GM18909 (cell line): Measurements from ENCODE around the gene FAM83E.

Experiments used
- ATAC-seq: cut with Tn5 transposase; IDR thresholded peaks from one replicate; pipeline ENCODE4 v1.9.1; 2021; ENCODE audit warnings: mild to moderate bottlenecking; ENCODE audit not compliant: unreplicated experiment, poor library complexity

The FAM83E gene

DNA sequence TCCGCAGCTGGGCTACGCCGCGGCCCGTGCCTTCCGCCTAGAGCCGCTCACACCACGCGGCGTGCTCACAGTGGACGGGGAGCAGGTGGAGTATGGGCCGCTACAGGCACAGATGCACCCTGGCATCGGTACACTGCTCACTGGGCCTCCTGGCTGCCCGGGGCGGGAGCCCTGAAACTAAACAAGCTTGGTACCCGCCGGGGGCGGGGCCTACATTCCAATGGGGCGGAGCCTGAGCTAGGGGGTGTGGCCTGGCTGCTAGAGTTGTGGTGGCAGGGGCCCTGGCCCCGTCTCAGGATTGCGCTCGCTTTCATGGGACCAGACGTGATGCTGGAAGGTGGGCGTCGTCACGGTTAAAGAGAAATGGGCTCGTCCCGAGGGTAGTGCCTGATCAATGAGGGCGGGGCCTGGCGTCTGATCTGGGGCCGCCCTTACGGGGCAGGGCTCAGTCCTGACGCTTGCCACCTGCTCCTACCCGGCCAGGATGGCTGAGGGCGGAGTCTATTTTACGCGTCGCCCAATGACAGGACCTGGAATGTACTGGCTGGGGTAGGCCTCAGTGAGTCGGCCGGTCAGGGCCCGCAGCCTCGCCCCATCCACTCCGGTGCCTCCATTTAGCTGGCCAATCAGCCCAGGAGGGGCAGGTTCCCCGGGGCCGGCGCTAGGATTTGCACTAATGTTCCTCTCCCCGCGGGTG, 14.9 kb upstream of the FAM83E start:
- ATAC-seq, result no peak

DNA sequence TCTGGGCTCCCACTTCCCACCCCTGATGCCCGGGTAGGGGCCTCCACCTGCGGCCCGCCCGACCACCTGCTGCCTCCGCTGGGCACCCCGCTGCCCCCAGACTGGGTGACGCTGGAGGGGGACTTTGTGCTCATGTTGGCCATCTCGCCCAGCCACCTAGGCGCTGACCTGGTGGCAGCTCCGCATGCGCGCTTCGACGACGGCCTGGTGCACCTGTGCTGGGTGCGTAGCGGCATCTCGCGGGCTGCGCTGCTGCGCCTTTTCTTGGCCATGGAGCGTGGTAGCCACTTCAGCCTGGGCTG, 14.4 kb upstream of the FAM83E start:
- ATAC-seq, result no peak

DNA sequence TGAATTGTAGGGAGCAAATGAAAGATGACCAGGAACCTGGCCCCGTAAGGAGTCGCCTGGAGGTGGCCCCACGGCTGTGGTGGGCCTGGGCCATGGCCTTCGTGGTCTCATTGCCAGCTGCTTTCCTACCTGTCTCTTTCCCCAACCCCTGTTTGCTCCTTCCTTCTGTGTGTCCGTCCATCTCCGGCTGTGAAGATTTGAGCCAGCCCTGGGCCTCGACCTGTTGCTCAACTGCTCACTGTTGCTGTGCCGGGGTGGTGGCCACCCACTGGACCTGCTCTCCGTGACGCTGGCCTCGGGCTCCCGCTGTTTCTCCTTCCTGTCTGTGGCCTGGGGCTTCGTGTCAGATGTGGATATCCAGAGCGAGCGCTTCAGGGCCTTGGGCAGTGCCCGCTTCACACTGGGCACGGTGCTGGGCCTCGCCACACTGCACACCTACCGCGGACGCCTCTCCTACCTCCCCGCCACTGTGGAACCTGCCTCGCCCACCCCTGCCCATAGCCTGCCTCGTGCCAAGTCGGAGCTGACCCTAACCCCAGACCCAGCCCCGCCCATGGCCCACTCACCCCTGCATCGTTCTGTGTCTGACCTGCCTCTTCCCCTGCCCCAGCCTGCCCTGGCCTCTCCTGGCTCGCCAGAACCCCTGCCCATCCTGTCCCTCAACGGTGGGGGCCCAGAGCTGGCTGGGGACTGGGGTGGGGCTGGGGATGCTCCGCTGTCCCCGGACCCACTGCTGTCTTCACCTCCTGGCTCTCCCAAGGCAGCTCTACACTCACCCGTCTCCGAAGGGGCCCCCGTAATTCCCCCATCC, 13.8 kb upstream of the FAM83E start:
- no peak for ATAC-seq

DNA sequence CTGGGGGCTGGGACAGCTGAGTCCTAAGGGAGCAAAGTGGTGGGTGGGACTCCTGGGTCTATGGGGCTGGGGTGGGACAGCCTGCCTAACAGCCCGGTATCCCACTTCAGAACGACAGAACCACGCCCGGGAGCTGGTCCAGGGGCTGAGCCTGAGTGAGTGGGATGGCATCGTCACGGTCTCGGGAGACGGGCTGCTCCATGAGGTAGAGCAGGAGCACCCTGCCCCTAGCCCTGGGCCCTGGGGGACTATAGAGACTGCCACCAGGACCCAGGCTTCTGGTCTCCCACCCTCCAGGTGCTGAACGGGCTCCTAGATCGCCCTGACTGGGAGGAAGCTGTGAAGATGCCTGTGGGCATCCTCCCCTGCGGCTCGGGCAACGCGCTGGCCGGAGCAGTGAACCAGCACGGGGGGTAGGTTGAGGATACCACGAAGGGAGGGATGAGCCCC, 13.0 kb upstream of the FAM83E start:
- ATAC-seq, result no peak

DNA sequence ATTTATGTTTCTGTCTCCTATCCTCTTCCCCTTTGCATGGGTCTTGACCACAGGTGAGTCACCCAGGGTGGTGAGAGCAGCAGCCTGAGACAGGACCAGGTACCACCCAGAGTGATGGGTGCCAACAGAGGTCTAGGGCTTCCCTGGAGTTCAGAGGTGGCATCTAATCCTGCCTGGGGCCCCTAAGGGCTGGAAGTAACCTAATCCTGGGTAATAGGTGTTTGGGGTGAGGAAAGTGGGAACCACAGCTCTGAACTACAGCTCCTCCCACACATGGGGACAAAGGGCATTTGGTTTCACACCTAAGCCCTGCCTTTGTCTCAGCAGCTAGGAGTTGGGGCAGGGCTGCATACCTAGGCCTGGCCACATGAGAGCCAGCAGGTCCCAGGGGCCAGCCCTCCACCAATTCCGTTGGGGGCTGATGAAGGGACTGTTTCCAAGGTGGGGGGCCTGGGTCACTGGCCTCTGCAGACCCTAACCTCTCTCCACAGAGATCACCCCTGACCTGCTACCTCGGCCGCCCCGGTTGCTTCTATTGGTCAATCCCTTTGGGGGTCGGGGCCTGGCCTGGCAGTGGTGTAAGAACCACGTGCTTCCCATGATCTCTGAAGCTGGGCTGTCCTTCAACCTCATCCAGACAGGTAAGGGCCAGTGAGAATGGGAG, 12.5 kb upstream of the FAM83E start:
- no peak for ATAC-seq

DNA sequence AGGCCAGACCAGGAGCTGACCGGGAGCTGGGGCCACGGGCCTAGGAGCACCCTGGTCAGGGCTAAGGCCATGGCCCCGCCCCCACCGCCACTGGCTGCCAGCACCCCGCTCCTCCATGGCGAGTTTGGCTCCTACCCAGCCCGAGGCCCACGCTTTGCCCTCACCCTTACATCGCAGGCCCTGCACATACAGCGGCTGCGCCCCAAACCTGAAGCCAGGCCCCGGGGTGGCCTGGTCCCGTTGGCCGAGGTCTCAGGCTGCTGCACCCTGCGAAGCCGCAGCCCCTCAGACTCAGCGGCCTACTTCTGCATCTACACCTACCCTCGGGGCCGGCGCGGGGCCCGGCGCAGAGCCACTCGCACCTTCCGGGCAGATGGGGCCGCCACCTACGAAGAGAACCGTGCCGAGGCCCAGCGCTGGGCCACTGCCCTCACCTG, 11.0 kb upstream of the FAM83E start:
- ATAC-seq, result no peak

DNA sequence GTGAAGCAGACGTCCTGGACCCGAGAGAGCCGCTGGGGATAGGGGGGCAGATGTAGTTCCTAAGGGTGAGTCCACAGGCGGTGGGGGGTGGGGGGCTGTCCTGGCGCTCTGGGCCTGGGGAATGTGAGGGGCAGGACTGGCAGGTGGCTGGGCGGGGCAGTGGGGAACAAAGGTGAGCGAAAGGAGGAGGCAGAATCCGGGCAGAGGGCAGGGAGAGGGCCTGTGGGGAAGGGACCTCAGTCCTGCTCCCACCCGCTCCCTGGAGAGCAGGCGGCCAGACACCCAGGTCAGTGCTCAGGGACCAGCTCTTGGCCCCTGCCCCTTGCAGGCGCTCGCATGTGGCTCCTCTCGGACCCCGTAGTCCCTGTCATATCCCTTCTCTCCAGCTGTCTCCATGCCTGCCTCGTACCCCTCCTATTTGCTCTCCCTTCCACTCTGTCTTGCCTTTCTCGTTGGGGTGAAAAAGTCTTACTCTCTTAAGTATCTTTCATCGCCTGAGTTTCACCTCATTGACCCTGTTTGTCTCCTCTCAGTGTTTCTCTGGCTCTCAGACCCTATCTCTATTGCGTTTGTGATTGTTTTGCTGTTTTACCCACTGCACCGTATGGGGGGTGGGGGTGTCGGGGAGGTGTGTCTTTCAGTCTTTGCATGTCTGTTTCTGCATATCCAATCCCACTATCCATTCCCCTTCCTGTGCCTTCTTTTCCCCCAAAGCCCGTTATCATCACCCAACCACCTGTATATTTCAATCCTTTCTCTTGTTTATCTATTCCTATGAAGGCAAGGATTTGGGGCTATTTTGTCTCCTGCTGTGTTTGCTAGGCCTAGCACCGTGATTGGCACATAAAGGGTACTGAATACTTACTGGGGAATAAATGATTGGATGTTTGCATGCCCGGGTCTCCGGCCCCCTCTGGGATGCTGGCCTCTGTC, 10.2 kb upstream of the FAM83E start:
- no peak for ATAC-seq

DNA sequence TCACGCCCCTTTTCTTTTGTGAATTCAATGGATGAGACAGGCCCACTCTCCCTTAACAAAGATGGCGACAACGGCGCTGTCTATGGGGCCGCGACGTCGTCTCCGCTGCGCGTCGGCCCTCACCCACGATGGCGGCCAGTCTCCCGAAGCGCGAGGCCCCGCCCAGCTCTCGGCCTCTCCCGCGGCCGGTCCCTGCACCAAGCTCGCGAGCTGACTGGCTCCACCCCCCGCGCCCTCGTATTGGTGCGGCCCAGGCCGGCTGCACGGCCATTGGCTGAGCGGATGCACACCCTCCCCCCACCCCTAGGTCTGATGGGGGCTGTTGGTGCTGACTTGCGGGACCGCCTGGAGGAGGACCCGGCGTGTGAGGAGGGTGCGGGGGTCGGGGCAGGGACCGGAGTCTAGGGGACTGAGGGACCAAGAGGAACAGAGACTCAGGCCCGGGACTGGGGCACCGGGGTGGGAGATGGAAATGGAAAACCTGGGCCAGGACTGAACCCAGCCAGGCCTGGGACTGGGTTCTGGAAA, 9.3 kb upstream of the FAM83E start:
- peak; percentile 62 for ATAC-seq

DNA sequence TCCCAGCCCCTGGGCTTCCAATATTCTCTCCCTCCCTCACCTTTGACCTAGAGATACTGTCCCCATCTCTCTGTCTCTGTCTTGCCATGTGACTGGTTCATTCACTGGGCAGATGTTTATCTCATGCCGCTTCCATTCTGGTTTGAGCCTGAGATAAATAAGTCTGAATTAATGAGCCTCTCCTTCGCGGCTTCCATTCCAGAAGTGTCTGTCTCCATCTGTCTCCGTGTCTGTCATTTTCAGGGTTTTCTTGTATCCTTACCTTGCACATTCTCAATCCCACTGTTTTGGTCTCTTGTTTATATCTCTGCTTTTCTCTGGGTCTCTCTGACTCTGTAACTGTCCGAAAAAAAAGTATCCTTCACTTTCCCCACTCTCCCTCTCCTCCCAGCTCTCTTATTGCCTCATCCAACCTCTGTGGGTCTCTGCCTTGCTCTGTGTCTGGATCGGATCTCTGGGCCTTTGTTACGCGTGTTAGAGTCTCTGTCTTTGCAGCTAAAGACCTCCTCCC, 8.7 kb upstream of the FAM83E start:
- ATAC-seq, result no peak

DNA sequence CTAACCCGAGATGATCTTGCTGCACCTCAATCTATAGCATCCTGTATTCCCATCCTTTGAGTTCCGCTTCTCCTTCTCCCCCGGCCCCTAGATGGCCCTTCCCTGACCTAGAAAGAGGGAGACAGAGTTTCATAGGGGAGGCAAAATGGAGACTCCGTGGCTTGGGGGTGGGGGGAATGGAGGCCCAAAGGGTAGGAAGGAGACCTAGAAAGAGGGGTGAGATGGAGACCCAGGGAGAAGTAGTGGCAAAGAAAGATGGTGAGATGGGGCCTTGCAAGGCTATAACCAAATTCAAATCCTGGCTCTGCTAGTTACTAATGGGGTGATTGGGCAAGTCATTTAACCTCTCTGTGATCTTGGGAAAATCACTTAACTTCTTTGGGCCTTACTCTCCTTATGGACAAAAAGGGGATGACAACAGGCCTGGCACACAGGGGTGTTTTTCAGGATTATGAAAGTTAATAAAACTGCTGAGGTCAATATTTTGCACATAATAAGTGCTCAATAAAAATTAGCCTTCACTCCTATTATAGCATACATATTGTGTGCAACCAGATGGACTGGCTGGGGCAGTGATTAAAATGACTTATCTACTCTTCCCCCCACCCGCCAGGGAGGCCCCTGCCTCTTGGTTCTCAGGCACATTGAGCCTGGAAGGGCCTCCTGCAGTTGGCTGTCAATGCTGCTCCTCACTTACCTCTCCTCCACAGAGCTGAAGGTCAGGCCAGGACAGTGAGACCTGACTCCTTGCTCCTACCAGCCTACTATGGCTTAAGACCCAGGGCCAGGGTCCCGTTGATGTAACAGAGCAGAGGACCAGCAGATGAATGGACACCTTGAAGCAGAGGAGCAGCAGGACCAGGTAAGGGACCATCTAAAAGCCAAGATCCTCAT, 5.1 kb upstream of the FAM83E start:
- ATAC-seq, result no peak

DNA sequence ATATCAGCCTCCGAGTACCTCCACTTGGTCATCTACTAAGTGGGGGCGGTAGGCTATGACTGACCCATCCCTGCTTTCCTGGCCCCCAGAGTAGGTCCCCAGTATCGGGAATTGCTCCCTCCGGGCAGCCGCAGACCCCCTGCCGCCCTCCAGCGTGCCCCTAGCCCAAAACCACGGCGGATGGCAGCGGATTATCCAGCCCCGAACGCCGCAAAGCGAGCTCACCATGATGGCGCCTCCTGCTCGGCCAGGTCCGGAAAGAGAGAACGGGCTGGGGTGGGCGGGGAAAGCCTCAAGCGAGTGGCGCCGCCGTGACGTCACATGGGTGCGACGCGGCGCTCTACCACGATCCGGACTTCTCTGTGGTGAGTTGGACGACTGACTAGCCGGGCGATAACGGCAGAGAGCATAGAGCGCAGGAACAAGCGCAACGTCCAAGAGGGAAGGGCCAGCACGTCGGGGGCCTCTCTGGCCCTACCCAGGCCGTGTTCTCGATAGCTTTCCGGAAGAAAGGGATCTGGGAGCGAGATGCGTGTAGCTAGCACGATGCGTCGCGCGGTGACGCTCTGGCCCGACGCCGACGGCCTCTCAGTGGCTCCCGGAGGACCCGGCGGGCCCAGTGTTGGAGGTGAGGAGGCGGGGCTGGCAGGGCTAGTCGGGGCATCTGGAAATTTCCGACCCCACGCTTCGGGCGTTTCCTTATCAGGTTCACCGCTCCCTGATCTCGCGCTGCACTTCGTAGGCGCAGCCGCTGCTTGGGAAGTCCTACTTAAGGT, 4.2 kb upstream of the FAM83E start, which contains the start of the genes RPL18 and SPHK2:
Gene RPL18 (minus strand): TSS at position 263 of the 776 bp plus-strand sequence. CDS start 35 bp downstream, at position 228.
Gene SPHK2 (plus strand): TSS at position 591 of the 776 bp plus-strand sequence. CDS start 1,009 bp downstream, outside the sequence.
- ATAC-seq, result peak; percentile 87

DNA sequence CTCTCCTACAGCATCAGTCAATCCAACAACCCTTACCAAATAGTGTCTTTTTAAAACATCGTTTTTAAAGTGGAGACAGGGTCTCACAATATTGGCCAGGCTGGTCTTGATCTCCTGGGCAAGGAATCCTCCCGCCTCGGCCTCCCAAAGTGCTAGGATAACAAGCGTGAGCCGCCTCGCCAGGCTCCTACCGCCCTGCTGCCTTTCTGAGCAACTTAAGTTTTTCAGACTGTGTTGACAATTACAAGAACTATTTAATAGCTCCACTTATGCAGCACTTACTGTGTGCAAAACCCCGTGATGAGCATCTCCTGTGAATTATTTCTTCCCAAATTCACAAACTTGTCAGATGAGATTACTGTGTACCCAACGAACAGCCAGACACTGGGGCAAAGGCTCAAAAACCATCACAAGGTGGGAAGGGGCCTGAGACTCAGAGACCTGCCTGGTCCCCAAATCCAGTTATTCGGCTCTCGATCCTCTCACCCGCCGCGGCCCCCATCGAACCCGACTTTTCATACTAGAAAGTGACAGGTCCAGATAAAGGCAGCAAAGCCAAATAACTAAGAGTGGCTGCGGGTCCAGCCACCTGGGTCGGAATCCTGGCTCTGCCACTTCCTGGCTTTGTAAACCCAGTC, 3.5 kb upstream of the FAM83E start:
- ATAC-seq, result no peak

DNA sequence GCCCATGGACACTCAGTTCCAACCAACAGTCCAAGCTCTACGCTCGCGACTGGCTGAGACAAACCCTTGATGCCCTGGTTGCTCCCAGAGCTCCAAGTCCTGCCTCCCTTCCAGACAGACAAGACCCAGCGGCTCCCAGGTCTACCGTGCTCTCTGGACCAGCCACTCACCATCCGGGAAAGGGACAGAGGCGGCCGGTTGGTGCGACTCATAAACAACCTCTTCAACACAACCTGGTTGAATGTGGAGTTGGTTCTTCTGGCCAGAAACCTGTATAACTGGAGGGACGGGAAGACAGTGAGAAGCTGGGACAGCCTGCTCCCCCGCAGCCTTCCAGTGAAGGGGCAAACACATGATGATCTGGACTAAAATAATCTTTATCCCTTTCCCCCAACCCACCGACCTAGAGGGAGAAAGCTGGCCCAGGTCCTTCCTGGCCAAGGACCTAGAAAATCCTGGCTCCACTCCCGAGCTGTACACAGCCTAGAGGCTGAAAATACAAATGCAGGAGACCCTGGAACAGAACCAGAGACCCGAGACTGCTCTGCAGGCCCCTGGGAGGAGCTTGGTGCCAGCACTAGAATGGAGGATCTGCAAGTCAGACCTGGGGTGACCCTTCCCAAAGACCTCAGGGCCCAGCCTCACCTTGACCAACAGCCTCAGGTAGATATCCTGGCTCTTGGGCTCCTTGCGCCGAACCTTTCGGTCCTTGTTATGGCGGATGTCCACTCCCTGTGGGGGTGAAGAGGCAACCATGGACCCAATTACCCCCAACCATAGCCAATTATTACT, 2.5 kb upstream of the FAM83E start:
- no peak for ATAC-seq

DNA sequence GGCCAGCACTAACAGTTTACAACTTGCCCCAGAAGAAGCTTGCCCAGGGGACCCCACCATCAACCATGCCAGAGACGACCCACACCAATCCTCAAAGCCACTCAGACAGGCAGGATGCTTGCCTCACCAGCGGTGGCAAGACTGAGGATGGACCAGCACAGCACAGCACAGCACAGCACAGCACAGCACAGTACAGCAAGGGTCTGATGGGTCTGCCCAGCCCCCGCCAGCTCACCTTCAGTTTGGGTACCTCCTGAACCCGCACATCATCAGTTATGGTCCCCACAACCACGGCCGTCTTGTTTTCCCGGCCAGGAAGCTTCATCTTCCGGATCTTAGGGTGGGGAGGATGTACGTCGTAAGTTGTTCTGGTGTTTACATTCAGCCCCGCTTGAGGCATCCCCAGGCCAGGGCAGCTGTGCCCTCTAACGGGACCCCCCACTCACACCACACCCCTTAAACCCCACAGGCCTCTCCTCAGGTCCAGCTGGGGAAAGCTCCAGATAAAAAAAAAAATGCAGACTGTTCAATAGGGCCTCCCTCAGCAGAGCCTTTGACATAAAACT, 1.7 kb upstream of the FAM83E start:
- ATAC-seq, result no peak

DNA sequence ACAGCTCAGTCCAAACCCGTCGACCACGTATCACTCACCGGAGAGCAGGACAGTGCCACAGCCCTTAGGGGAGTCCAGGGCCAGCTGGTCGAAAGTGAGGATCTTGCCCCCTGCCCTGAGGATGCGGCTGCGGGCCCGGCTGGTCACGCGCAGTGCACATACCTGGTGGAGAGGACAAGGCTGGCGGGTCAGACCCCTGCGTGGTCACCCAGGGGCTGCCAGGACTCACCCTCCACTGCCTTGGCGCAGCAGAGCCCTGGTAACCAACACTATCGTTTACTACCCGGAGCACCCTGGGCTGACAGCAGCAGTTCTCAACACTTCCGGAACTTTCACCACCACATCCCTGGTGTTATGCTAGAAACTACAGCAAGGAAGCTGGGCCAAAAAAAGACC, 1.2 kb upstream of the FAM83E start:
- no peak for ATAC-seq
